ENCODE results near the gene HTR1E. TPM values are rescaled to one million over a fixed set of nuclear protein-coding genes. Genes with fewer than 3 reads are reported as not detected.

The HTR1E gene
- total and polyA plus RNA-seq, 2 experiments from 2014 or later = not detected

DNA sequence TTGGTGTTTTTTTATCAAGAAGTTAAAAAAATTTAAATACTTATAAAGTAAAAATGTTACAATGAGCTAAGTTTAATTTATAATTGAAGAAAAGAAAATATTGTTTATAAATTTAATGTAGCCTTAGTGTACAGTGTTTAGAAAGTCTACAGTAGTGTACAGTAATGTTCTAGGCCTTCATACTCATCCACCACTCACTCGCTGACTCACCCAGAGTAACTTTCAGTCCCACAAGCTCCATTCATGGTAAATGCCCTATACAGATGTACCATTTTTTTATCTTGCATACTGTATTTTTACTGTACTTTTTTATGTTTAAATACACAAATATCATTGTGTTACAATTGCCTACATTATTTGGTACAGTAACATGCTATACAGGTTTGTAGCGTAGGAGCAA lies 26.0 kb downstream of the HTR1E start:
- no peaks in the 10 kb centered on the region for H3K9me3 ChIP-seq (ENCODE audit: low read depth)
- H4K20me1 ChIP-seq (ENCODE audit: insufficient read depth) = no peaks in the 10 kb centered on the region
- H3K4me3 ChIP-seq = no peak overlapping the region
- no peak overlapping the region for H3K27ac ChIP-seq
- no peaks in the 10 kb centered on the region for H3F3A ChIP-seq (ENCODE audit: insufficient read depth)
- no peak overlapping the region for H3K4me2 ChIP-seq (ENCODE audit: unreplicated experiment)
- H3K4me1 ChIP-seq (ENCODE audit: insufficient read depth) = no peaks in the 10 kb centered on the region
- H3K9me2 ChIP-seq (ENCODE audit: insufficient read depth) = no peaks in the 10 kb centered on the region
- peak; percentile 27 for DNase-seq
- no peak overlapping the region for H3K9ac ChIP-seq
- WGBS, 2 experiments (ENCODE audit: low coverage in 1 of 2, low lambda C conversion rate in 2 of 2, missing lambda C conversion rate in 2 of 2) = 13 to 19% methylated on average over 2 of the region's 2 CpGs
- no peaks in the 10 kb centered on the region for H3K27me3 ChIP-seq (replicated peaks; ENCODE audit: insufficient read depth)
- in situ Hi-C loops (cut with MboI) = no loop called here
- no peaks in the 10 kb centered on the region for H3K36me3 ChIP-seq (ENCODE audit: low read depth)
- TF ChIP-seq EZH2 (IDR thresholded peaks at IDR 0.05; ENCODE audit: insufficient read depth, poor library complexity, severe bottlenecking) = no peak
- no peak for TF ChIP-seq EZH2phosphoT487 (IDR thresholded peaks at IDR 0.05; ENCODE audit: insufficient read depth, low read depth)
- H3K79me2 ChIP-seq (ENCODE audit: insufficient read depth) = no peaks in the 10 kb centered on the region
- H2AFZ ChIP-seq = no peak overlapping the region

DNA sequence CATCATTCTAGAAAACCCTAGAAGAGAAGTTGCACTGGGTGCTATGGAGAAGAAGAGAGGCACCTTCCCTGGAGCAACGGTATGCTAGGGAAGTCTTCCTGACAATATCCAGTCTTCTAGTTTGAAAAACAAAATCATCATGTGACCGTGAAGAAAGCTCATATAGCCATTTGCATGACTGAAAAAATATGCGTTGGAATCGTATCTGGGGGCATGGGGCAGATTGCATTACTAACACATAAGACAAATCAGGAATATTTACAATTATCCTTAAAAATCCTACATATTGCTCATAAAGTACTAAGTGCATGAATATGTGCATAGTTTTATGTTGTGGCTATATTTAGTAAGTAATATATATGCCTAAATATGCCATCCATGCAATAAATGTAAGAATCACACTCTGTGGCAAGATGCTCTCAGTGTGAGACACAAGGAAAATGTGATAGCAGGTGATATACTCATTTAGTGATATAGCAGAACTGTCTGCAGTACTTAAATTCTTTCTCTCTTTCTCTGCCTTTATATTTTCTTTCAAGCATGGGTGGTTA lies 26.8 kb downstream of the HTR1E start:
- DNase-seq = no peak
- Histone ChIP-seq H3K4me1 (ENCODE audit: insufficient read depth) (no peaks in the 10 kb centered on the region), H3K79me2 (ENCODE audit: insufficient read depth) (no peaks in the 10 kb centered on the region), H3K9me3 (ENCODE audit: low read depth) (no peaks in the 10 kb centered on the region), H3K27ac (no peak overlapping the region), H3K4me2 (ENCODE audit: unreplicated experiment) (no peak overlapping the region), H3K9me2 (ENCODE audit: insufficient read depth) (no peaks in the 10 kb centered on the region), H3K9ac (no peak overlapping the region), H3K4me3 (no peak overlapping the region), H3K36me3 (ENCODE audit: low read depth) (no peaks in the 10 kb centered on the region), H3F3A (ENCODE audit: insufficient read depth) (no peaks in the 10 kb centered on the region), H2AFZ (no peak overlapping the region), H3K27me3 (replicated peaks; ENCODE audit: insufficient read depth) (no peaks in the 10 kb centered on the region), H4K20me1 (ENCODE audit: insufficient read depth) (no peaks in the 10 kb centered on the region)
- WGBS, 2 experiments (ENCODE audit: low coverage in 1 of 2, low lambda C conversion rate in 2 of 2, missing lambda C conversion rate in 2 of 2) = 30 to 31% methylated on average over 4 of the region's 4 CpGs
- in situ Hi-C loops (cut with MboI) = no loop called here
- TF ChIP-seq EZH2phosphoT487 (IDR thresholded peaks at IDR 0.05; ENCODE audit: insufficient read depth, low read depth) (no peak), EZH2 (IDR thresholded peaks at IDR 0.05; ENCODE audit: insufficient read depth, poor library complexity, severe bottlenecking) (no peak)

DNA sequence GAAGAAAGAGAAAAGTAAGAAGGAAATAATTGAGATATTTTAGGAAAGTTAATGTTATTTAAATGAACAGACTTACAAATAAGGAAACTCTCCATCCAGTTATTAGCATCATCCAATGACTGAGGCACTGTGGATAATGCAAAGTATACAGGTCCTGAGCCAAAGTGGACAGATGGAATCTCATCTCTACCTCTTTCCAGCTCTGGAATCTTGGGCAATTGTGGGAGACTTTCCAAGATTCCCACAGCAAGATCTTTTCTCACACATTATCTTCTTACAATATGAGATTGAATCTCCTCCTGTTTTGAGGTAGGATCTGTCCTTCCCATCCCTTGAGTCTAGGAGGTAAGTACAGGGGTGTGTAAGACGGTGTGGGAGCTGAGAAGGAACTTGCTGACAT lies 28.9 kb downstream of the HTR1E start:
- H3F3A ChIP-seq (ENCODE audit: insufficient read depth) = no peaks in the 10 kb centered on the region
- no peak overlapping the region for H3K4me3 ChIP-seq
- H3K36me3 ChIP-seq (ENCODE audit: low read depth) = no peaks in the 10 kb centered on the region
- H3K9me3 ChIP-seq (ENCODE audit: low read depth) = no peaks in the 10 kb centered on the region
- no peak overlapping the region for H3K27ac ChIP-seq
- H4K20me1 ChIP-seq (ENCODE audit: insufficient read depth) = no peaks in the 10 kb centered on the region
- H3K27me3 ChIP-seq (replicated peaks; ENCODE audit: insufficient read depth) = no peaks in the 10 kb centered on the region
- H3K9ac ChIP-seq = no peak overlapping the region
- no peak overlapping the region for H3K4me2 ChIP-seq (ENCODE audit: unreplicated experiment)
- no peaks in the 10 kb centered on the region for H3K79me2 ChIP-seq (ENCODE audit: insufficient read depth)
- 6 to 8% methylated on average over 1 of the region's 1 CpG for WGBS, 2 experiments (ENCODE audit: low coverage in 1 of 2, low lambda C conversion rate in 2 of 2, missing lambda C conversion rate in 2 of 2)
- DNase-seq = no peak
- no peaks in the 10 kb centered on the region for H3K4me1 ChIP-seq (ENCODE audit: insufficient read depth)
- no peak overlapping the region for H2AFZ ChIP-seq
- no peaks in the 10 kb centered on the region for H3K9me2 ChIP-seq (ENCODE audit: insufficient read depth)
- TF ChIP-seq EZH2 (IDR thresholded peaks at IDR 0.05; ENCODE audit: insufficient read depth, poor library complexity, severe bottlenecking) (no peak), EZH2phosphoT487 (IDR thresholded peaks at IDR 0.05; ENCODE audit: insufficient read depth, low read depth) (no peak)
- in situ Hi-C loops (cut with MboI) = no loop called here

DNA sequence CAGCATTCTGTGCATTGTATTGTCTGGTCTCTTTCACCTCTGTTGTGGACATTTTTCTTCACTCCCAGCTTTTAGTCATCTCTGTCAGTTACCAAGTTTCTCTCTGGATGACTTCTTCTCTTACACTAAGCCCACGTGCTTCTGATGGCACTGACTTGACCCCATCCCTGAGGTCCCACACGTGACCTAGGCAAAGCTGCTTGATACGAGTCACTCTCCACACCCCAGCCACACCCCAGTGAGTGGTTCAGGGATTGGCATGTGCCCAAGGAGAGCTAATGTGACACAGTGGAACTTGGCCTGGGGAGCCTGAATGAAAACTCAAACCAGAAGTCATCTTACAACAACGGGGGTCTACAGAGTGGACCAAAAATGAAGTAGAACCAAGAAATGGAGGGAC lies 32.2 kb downstream of the HTR1E start:
- no peak overlapping the region for H3K27ac ChIP-seq
- H3K4me3 ChIP-seq = no peak overlapping the region
- no peaks in the 10 kb centered on the region for H3K4me1 ChIP-seq (ENCODE audit: insufficient read depth)
- no peak overlapping the region for H2AFZ ChIP-seq
- in situ Hi-C loops (cut with MboI) = no loop called here
- H3K79me2 ChIP-seq (ENCODE audit: insufficient read depth) = no peaks in the 10 kb centered on the region
- H3K27me3 ChIP-seq (replicated peaks; ENCODE audit: insufficient read depth) = no peaks in the 10 kb centered on the region
- WGBS, 2 experiments (ENCODE audit: low coverage in 1 of 2, low lambda C conversion rate in 2 of 2, missing lambda C conversion rate in 2 of 2) = 14 to 19% methylated on average over 4 of the region's 4 CpGs
- no peaks in the 10 kb centered on the region for H3K36me3 ChIP-seq (ENCODE audit: low read depth)
- no peaks in the 10 kb centered on the region for H3K9me2 ChIP-seq (ENCODE audit: insufficient read depth)
- no peaks in the 10 kb centered on the region for H3F3A ChIP-seq (ENCODE audit: insufficient read depth)
- H4K20me1 ChIP-seq (ENCODE audit: insufficient read depth) = no peaks in the 10 kb centered on the region
- H3K9ac ChIP-seq = no peak overlapping the region
- DNase-seq = peak; percentile 1
- H3K4me2 ChIP-seq (ENCODE audit: unreplicated experiment) = no peak overlapping the region
- TF ChIP-seq EZH2phosphoT487 (IDR thresholded peaks at IDR 0.05; ENCODE audit: insufficient read depth, low read depth) = no peak
- no peaks in the 10 kb centered on the region for H3K9me3 ChIP-seq (ENCODE audit: low read depth)

DNA sequence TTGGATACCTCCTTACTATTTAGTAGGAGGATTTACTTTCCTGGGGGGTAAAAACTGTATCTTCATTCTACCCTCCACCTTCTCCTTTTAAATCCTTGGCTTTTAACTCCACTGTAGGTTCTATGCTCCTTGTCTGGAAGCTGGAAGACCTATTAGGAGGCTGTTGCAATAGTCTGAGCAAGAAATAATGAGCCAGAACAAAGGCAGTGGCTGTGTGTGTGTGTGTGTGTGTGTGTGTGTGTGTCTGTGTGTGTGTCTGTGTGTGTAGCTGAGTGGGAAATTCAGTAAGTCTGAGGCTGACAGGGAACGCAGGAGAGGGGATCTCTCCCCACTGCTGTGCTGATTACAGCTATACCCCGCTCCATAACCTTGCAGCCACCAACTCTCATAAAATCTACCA lies 35.8 kb downstream of the HTR1E start:
- TF ChIP-seq EZH2phosphoT487 (IDR thresholded peaks at IDR 0.05; ENCODE audit: insufficient read depth, low read depth) (no peak), EZH2 (IDR thresholded peaks at IDR 0.05; ENCODE audit: insufficient read depth, poor library complexity, severe bottlenecking) (no peak)
- Histone ChIP-seq H2AFZ (no peak overlapping the region), H3F3A (ENCODE audit: insufficient read depth) (no peaks in the 10 kb centered on the region), H3K36me3 (ENCODE audit: low read depth) (no peaks in the 10 kb centered on the region), H3K79me2 (ENCODE audit: insufficient read depth) (no peaks in the 10 kb centered on the region), H3K4me2 (ENCODE audit: unreplicated experiment) (no peak overlapping the region), H4K20me1 (ENCODE audit: insufficient read depth) (no peaks in the 10 kb centered on the region), H3K9me3 (ENCODE audit: low read depth) (no peaks in the 10 kb centered on the region), H3K9ac (no peak overlapping the region), H3K27ac (no peak overlapping the region), H3K27me3 (replicated peaks; ENCODE audit: insufficient read depth) (no peaks in the 10 kb centered on the region), H3K4me3 (no peak overlapping the region), H3K4me1 (ENCODE audit: insufficient read depth) (no peaks in the 10 kb centered on the region), H3K9me2 (ENCODE audit: insufficient read depth) (no peaks in the 10 kb centered on the region)
- in situ Hi-C loops (cut with MboI) = no loop called here
- no peak for DNase-seq
- 5 to 24% methylated on average over 2 of the region's 2 CpGs for WGBS, 2 experiments (ENCODE audit: low coverage in 1 of 2, low lambda C conversion rate in 2 of 2, missing lambda C conversion rate in 2 of 2)
